H1 (cell line): Measurements from ENCODE around the gene CDNF. TPM values are rescaled to one million over a fixed set of nuclear protein-coding genes. Genes with fewer than 3 reads are reported as not detected.

Experiments
- CTCF ChIA-PET: fragments of 300-600 bp; sonication (Branson Sonifier 250); formaldehyde crosslinking; loops from one replicate; lab custom pipeline; 2021; ENCODE audit not compliant: partially characterized antibody; lab: Charles Lee
- POLR2A ChIA-PET: fragments of 300-600 bp; sonication (Branson Sonifier 250); formaldehyde crosslinking; loops from one replicate; lab custom pipeline; 2021; ENCODE audit warnings: inconsistent platforms; ENCODE audit not compliant: partially characterized antibody; lab: Charles Lee
- DNase-seq, 2 experiments: peaks; one replicate each; pipeline versions ENCODE4 v3.0.0 to v3.0.0-alpha.2; 2010 to 2022; ENCODE audit warnings: low spot score in 2 of 2, low read depth in 1 of 2, mixed read lengths in 1 of 2
- FAIRE-seq: peaks from 2 replicates; lab custom pipeline; 2011; peaks lifted over from hg19 to GRCh38; lab: Jason Lieb, UNC
- H2AFZ ChIP-seq: 2 replicates; pipeline ENCODE4 v1.8.1; 2012; ENCODE audit warnings: low read length, inconsistent platforms
- H2AK5ac ChIP-seq: 2 replicates; pipeline ENCODE4 v1.6.1; 2013; ENCODE audit warnings: low read depth, low read length
- H2BK120ac ChIP-seq: replicated peaks from 2 replicates; pipeline ENCODE3; 2013; ENCODE audit warnings: low read depth, low read length, inconsistent platforms
- H2BK12ac ChIP-seq: 2 replicates; pipeline ENCODE4 v1.6.1; 2013; ENCODE audit warnings: low read depth, low read length
- H2BK15ac ChIP-seq: 2 replicates; pipeline ENCODE4 v1.6.1; 2013; ENCODE audit warnings: low read length
- H2BK20ac ChIP-seq: 2 replicates; pipeline ENCODE4 v1.6.1; 2013; ENCODE audit warnings: low read length
- H2BK5ac ChIP-seq: 2 replicates; pipeline ENCODE4 v1.6.1; 2013; ENCODE audit warnings: low read depth, low read length
- H3K14ac ChIP-seq: 2 replicates; pipeline ENCODE4 v1.6.1; 2013; ENCODE audit warnings: inconsistent platforms; ENCODE audit not compliant: insufficient read length
- H3K18ac ChIP-seq: 2 replicates; pipeline ENCODE4 v1.6.1; 2013; ENCODE audit warnings: low read length; ENCODE audit errors: extremely low read depth
- H3K23ac ChIP-seq: 2 replicates; pipeline ENCODE4 v1.6.1; 2013; ENCODE audit warnings: inconsistent platforms; ENCODE audit not compliant: insufficient read length
- H3K23me2 ChIP-seq: 2 replicates; pipeline ENCODE4 v1.6.1; 2013; ENCODE audit warnings: low read depth, low read length
- H3K27ac ChIP-seq: 2 replicates; pipeline ENCODE4 v1.6.1; 2011; ENCODE audit warnings: low read depth, low read length, inconsistent platforms
- H3K27me3 ChIP-seq, 4 experiments: replicated peaks in 1 of 4; 1 replicate in 1 of 4; 2 replicates in 3 of 4; pipeline versions ENCODE4 v1.6.1 to v1.8.1; 2011 to 2013; ENCODE audit warnings: low read length in 3 of 4, mild to moderate bottlenecking in 3 of 4, inconsistent platforms in 2 of 4, mixed read lengths in 2 of 4, moderate library complexity in 1 of 4; ENCODE audit not compliant: control insufficient read depth in 3 of 4, insufficient read depth in 3 of 4; ENCODE audit errors: extremely low read depth in 1 of 4
- H3K36me3 ChIP-seq, 4 experiments: 2 replicates each; pipeline versions ENCODE4 v1.6.1 to v1.8.1; 2011 to 2013; ENCODE audit warnings: mild to moderate bottlenecking in 4 of 4, low read length in 3 of 4, moderate library complexity in 2 of 4, control low read depth in 1 of 4, inconsistent platforms in 1 of 4; ENCODE audit not compliant: insufficient read depth in 4 of 4, control insufficient read depth in 2 of 4
- H3K4ac ChIP-seq: replicated peaks from 2 replicates; pipeline ENCODE3; 2013; ENCODE audit warnings: low read length, low read depth, mixed read lengths, inconsistent platforms; ENCODE audit not compliant: insufficient read length
- H3K4me1 ChIP-seq, 4 experiments: replicated peaks in 1 of 4; 1 replicate in 1 of 4; 2 replicates in 3 of 4; pipeline versions ENCODE4 v1.6.1 to v1.8.1; 2011 to 2013; ENCODE audit warnings: low read length in 3 of 4, inconsistent platforms in 2 of 4, mixed read lengths in 1 of 4; ENCODE audit not compliant: insufficient read depth in 4 of 4, control insufficient read depth in 3 of 4
- H3K4me2 ChIP-seq, 2 experiments: 2 replicates each; pipeline versions ENCODE4 v1.6.1 to v1.8.1; 2011 to 2013; ENCODE audit warnings: low read depth in 2 of 2, low read length in 2 of 2, control low read depth in 1 of 2, inconsistent platforms in 1 of 2, mild to moderate bottlenecking in 1 of 2; ENCODE audit not compliant: insufficient read depth in 1 of 2
- H3K4me3 ChIP-seq, 4 experiments: fragments of 200-600, 300-600 bp in 1 of 4; sonication (generic), shearing (Covaris generic), sonication (Bioruptor Twin) in 1 of 4; 2 replicates each; pipeline versions ENCODE4 v1.5.1 to v1.8.1; 2011 to 2016; ENCODE audit warnings: low read length in 4 of 4, low read depth in 3 of 4, control low read depth in 2 of 4, inconsistent platforms in 2 of 4, mild to moderate bottlenecking in 2 of 4, mixed read lengths in 1 of 4, moderate library complexity in 1 of 4; ENCODE audit not compliant: insufficient read depth in 2 of 4; ENCODE audit errors: extremely low read depth in 1 of 4
- H3K56ac ChIP-seq: replicated peaks from 2 replicates; pipeline ENCODE3; 2013; ENCODE audit warnings: low read depth, mild to moderate bottlenecking, mixed read lengths, low read length, inconsistent platforms; ENCODE audit not compliant: insufficient read length
- H3K79me1 ChIP-seq: 2 replicates; pipeline ENCODE4 v1.6.1; 2013; ENCODE audit warnings: low read depth, low read length, control low read depth
- H3K79me2 ChIP-seq, 2 experiments: 2 replicates each; pipeline versions ENCODE4 v1.6.1 to v1.8.1; 2012 to 2013; ENCODE audit warnings: low read length in 2 of 2, mild to moderate bottlenecking in 2 of 2, inconsistent platforms in 1 of 2; ENCODE audit not compliant: insufficient read depth in 2 of 2, control insufficient read depth in 1 of 2
- H3K9ac ChIP-seq, 4 experiments: replicated peaks in 1 of 4; 1 replicate in 1 of 4; 2 replicates in 3 of 4; pipeline versions ENCODE4 v1.6.1 to v1.8.1; 2011 to 2013; ENCODE audit warnings: low read depth in 3 of 4, low read length in 3 of 4, control low read depth in 2 of 4, mild to moderate bottlenecking in 2 of 4, moderate library complexity in 2 of 4, inconsistent platforms in 1 of 4; ENCODE audit errors: extremely low read depth in 1 of 4
- H3K9me3 ChIP-seq, 2 experiments: 2 replicates each; pipeline versions ENCODE4 v1.6.1 to v1.8.1; 2012 to 2013; ENCODE audit warnings: mild to moderate bottlenecking in 2 of 2, moderate library complexity in 2 of 2, control low read depth in 1 of 2, inconsistent platforms in 1 of 2, low read depth in 1 of 2, low read length in 1 of 2, mixed read lengths in 1 of 2; ENCODE audit not compliant: insufficient read depth in 2 of 2
- H4K20me1 ChIP-seq, 2 experiments: replicated peaks in 1 of 2; 2 replicates each; pipeline versions ENCODE3 to v1.8.1; 2011 to 2013; ENCODE audit warnings: inconsistent platforms in 2 of 2, low read length in 2 of 2, mild to moderate bottlenecking in 1 of 2; ENCODE audit not compliant: insufficient read depth in 2 of 2, control insufficient read depth in 1 of 2
- H4K5ac ChIP-seq: 2 replicates; pipeline ENCODE4 v1.6.1; 2013; ENCODE audit warnings: low read length, low read depth, mixed read lengths, inconsistent platforms; ENCODE audit not compliant: insufficient read length
- H4K8ac ChIP-seq: 2 replicates; pipeline ENCODE4 v1.8.0; 2013; ENCODE audit warnings: mild to moderate bottlenecking, moderate library complexity, low read length, inconsistent platforms; ENCODE audit not compliant: insufficient read depth; ENCODE audit errors: extremely low read depth
- H4K91ac ChIP-seq: replicated peaks from 2 replicates; pipeline ENCODE3; 2013; ENCODE audit warnings: low read length, mixed read lengths, inconsistent platforms; ENCODE audit not compliant: insufficient read length
- PHF8 ChIP-seq: fragments of 200-600 bp; sonication (generic); conservative IDR thresholded peaks from 2 replicates; pipeline ENCODE4 v1.7.1; 2012; ENCODE audit warnings: low read depth, mild to moderate bottlenecking, inconsistent platforms, low read length, moderate library complexity
- RAD21 ChIP-seq, 2 experiments: IDR thresholded peaks in 1 of 2; conservative IDR thresholded peaks in 1 of 2; 2 replicates each; pipeline ENCODE4 v1.6.1; 2011; ENCODE audit warnings: low read depth in 2 of 2, low read length in 2 of 2, improper control_type of control experiment in 1 of 2, inconsistent platforms in 1 of 2, mild to moderate bottlenecking in 1 of 2, moderate library complexity in 1 of 2
- WGBS, 2 experiments: shearing (Covaris generic) in 1 of 2; methylation state at CpG; one replicate each; pipeline versions ENCODE4 v1.1.6 to v1.1.7; 2013 to 2015; ENCODE audit warnings: low lambda C conversion rate in 2 of 2, mixed read lengths in 2 of 2, inconsistent platforms in 1 of 2, low coverage in 1 of 2, missing lambda C conversion rate in 1 of 2; ENCODE audit not compliant: insufficient replicate concordance in 2 of 2, insufficient coverage in 1 of 2, insufficient read length in 1 of 2; ENCODE audit errors: extremely low coverage in 1 of 2, missing lambda C conversion rate in 1 of 2; 5-methylcytosine and 5-hydroxymethylcytosine counted together
- polyA plus RNA-seq, 7 experiments: library from polyadenylated mRNA; depleted of rRNA in 3 of 7; stranded (reverse) in 5 of 7; unstranded in 2 of 7; fragments of >200 nt in 5 of 7; fragments of 200-250 nt in 2 of 7; gene quantifications; 1 replicate in 5 of 7; 2 replicates in 1 of 7; 4 replicates in 1 of 7; pipeline versions ENCODE4 v1.2.1 to v1.2.3, GENCODE V29; 2011 to 2013; ENCODE audit warnings: missing spikeins in 2 of 7, mixed read lengths in 2 of 7
- total RNA-seq: library from RNA; stranded (reverse); fragmentation: NEBNext Ultra II Directional; extraction: Animal tissue kit (Norgen Biotek cat#: 25700); gene quantifications from 2 replicates; pipeline ENCODE4 v1.2.1, GENCODE V29; 2021
- TF ChIP-seq, protein P1 (sequence below), 3 experiments: IDR thresholded peaks; 1 replicate in 2 of 3; 2 replicates in 1 of 3; pipeline versions ENCODE4 v1.5.1 to v1.6.1; 2011; ENCODE audit warnings: low read length in 3 of 3, mild to moderate bottlenecking in 3 of 3, inconsistent platforms in 2 of 3, low read depth in 1 of 3, moderate library complexity in 1 of 3; ENCODE audit not compliant: insufficient read depth in 1 of 3; ENCODE audit errors: control extremely low read depth in 1 of 3

Gene CDNF
- total and polyA plus RNA-seq, 2 of the 8 experiments (the other 6 are each of a cell fraction or from before 2014, with no cell fraction given), result 0.32 to 0.67 TPM

DNA sequence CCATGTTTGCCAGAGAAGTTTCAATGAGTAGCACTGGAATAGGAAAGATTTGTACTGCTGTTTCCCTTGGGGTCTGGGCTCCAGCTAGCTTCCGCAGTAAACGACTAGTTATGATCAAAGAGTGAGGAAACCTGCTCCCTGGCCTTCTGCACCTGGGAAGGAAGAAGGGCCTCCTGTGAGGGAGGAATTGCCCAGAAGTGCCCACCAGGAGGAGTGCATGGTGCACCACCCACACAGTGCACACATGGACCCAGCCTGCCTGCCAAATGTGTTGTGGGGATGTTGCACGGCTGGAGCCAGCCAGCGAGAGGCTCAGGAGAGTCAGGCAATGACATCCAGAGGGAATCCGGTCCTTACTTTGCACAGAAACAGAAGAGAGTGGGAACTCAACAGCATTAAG lies 36.1 kb downstream of the CDNF start:
- H3K36me3 ChIP-seq, result no peaks in the 10 kb centered on the region
- H4K5ac ChIP-seq, result no peak overlapping the region
- no peak overlapping the region for H3K23ac ChIP-seq
- H3K9me3 ChIP-seq, result no peaks in the 10 kb centered on the region
- H3K27me3 ChIP-seq, result no peaks in the 10 kb centered on the region; a peak in 1 of 7 replicates
- H2BK15ac ChIP-seq, result no peak overlapping the region
- H4K20me1 ChIP-seq, result no peaks in the 10 kb centered on the region
- no peaks in the 10 kb centered on the region for H3K23me2 ChIP-seq
- no peaks in the 10 kb centered on the region for H3K79me1 ChIP-seq
- WGBS, 2 experiments, result 88% methylated on average over 5 of the region's 5 CpGs; no CpG with 5 or more reads in 1 of the 2 experiments
- no peak for FAIRE-seq
- H3K18ac ChIP-seq, result no peak overlapping the region
- H3K4me3 ChIP-seq, result no peak overlapping the region
- POLR2A ChIA-PET, result no interaction called here
- no peak overlapping the region for H3K27ac ChIP-seq
- H3K79me2 ChIP-seq, result no peaks in the 10 kb centered on the region; a peak in 1 of 4 replicates
- H3K4ac ChIP-seq, result no peak overlapping the region
- no peak overlapping the region for H4K8ac ChIP-seq
- CTCF ChIA-PET, result interaction anchor here (0.6 to 2.6 kb wide), 8 partner anchors 12 to 357 kb away, joined by 3 to 9 read pairs (median 5); no protein-coding TSS in a partner anchor
- no peak overlapping the region for H3K4me2 ChIP-seq
- H2AFZ ChIP-seq, result no peak overlapping the region
- no peak overlapping the region for H2AK5ac ChIP-seq
- H3K56ac ChIP-seq, result no peak overlapping the region
- H2BK120ac ChIP-seq, result no peak overlapping the region
- no peak overlapping the region for H2BK12ac ChIP-seq
- peak; percentile 37 to 40; a peak in 2 of 4 replicates for TF ChIP-seq RAD21 (IDR thresholded peaks at IDR 0.05 in 1 of 2, conservative IDR thresholded peaks at IDR 0.05 in 1 of 2; ENCODE audit: low read depth in 2 of 2, low read length in 2 of 2)
- no peak for TF ChIP-seq PHF8
- TF ChIP-seq, protein P1, sequence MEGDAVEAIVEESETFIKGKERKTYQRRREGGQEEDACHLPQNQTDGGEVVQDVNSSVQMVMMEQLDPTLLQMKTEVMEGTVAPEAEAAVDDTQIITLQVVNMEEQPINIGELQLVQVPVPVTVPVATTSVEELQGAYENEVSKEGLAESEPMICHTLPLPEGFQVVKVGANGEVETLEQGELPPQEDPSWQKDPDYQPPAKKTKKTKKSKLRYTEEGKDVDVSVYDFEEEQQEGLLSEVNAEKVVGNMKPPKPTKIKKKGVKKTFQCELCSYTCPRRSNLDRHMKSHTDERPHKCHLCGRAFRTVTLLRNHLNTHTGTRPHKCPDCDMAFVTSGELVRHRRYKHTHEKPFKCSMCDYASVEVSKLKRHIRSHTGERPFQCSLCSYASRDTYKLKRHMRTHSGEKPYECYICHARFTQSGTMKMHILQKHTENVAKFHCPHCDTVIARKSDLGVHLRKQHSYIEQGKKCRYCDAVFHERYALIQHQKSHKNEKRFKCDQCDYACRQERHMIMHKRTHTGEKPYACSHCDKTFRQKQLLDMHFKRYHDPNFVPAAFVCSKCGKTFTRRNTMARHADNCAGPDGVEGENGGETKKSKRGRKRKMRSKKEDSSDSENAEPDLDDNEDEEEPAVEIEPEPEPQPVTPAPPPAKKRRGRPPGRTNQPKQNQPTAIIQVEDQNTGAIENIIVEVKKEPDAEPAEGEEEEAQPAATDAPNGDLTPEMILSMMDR (IDR thresholded peaks at IDR 0.05; ENCODE audit: control extremely low read depth in 1 of 3, insufficient read depth in 1 of 3, low read depth in 1 of 3, low read length in 3 of 3), result peak in 2 of 3 experiments; percentile 28 to 30; a peak in 2 of 4 replicates
- no peaks in the 10 kb centered on the region for H3K4me1 ChIP-seq
- no peak overlapping the region for H4K91ac ChIP-seq
- no peak overlapping the region for H3K9ac ChIP-seq
- no peak overlapping the region for H2BK20ac ChIP-seq
- DNase-seq, result no peak
- no peak overlapping the region for H2BK5ac ChIP-seq
- H3K14ac ChIP-seq, result no peak overlapping the region
